Heart right ventricle (tissue), 16 donors: Measurements from ENCODE around the gene DDIAS. TPM values are rescaled to one million over a fixed set of nuclear protein-coding genes. Genes with fewer than 3 reads are reported as not detected.

ENCODE experiments used
- ATAC-seq, 8 donors: fragments of 200-7000 bp; cut with Tn5 transposase; one replicate each; pipeline ENCODE4 v1.9.1; 2020; ENCODE audit warnings: mild to moderate bottlenecking in 8 of 8, moderate library complexity in 8 of 8, moderate number of reproducible peaks in 1 of 8
- DNase-seq, 2 donors: peaks; one replicate each; pipeline ENCODE4 v3.0.0-alpha.2; 2020
- H3K27ac ChIP-seq, 10 donors: fragments of 200-600 bp; sonication (generic) in 2 of 10; one replicate each; pipeline versions ENCODE4 v1.5.0 to v1.8.0; 2020 to 2022; ENCODE audit warnings: mild to moderate bottlenecking in 3 of 10
- H3K27me3 ChIP-seq, 7 donors: fragments of 200-600 bp; one replicate each; pipeline ENCODE4 v1.8.0; 2021 to 2022; ENCODE audit warnings: mild to moderate bottlenecking in 2 of 7
- H3K36me3 ChIP-seq, 9 donors: fragments of 200-600 bp; sonication (generic) in 1 of 9; one replicate each; pipeline versions ENCODE4 v1.5.0 to v1.8.0; 2020 to 2022; ENCODE audit warnings: mild to moderate bottlenecking in 2 of 9
- H3K4me1 ChIP-seq, 9 donors: fragments of 200-600 bp; sonication (generic) in 1 of 9; one replicate each; pipeline versions ENCODE4 v1.5.0 to v1.8.0; 2020 to 2022; ENCODE audit warnings: mild to moderate bottlenecking in 4 of 9
- H3K4me3 ChIP-seq, 10 donors: fragments of 200-600 bp; sonication (generic) in 2 of 10; one replicate each; pipeline versions ENCODE4 v1.5.0 to v1.8.0; 2020 to 2022; ENCODE audit warnings: mild to moderate bottlenecking in 7 of 10, moderate library complexity in 2 of 10
- H3K9me3 ChIP-seq, 11 donors: fragments of 200-600 bp in 10 of 11; sonication (generic) in 2 of 11; one replicate each; pipeline versions ENCODE4 v1.5.0 to v1.8.0; 2013 to 2022; ENCODE audit warnings: mild to moderate bottlenecking in 2 of 11, control low read depth in 1 of 11, moderate library complexity in 1 of 11
- CTCF ChIP-seq, 9 donors: fragments of 200-600 bp; sonication (generic) in 2 of 9; IDR thresholded peaks; one replicate each; pipeline versions ENCODE4 v1.5.0 to v1.8.0; 2021 to 2022; ENCODE audit warnings: antibody characterized with exemption in 9 of 9, mild to moderate bottlenecking in 5 of 9, moderate library complexity in 1 of 9
- WGBS, 2 donors: extraction: QIAGEN DNeasy Blood & Tissue Kit; methylation state at CpG; one replicate each; pipeline ENCODE4 v1.1.7; 2013; ENCODE audit warnings: inconsistent platforms in 1 of 2; 5-methylcytosine and 5-hydroxymethylcytosine counted together
- intact Hi-C, 10 donors: fragments of 100-400 bp; cut with DNase I; formaldehyde crosslinking; loops; one replicate each; pipeline versions ENCODE4 v1.11.1 to v1.14.2; 2022
- polyA plus RNA-seq, 2 donors: library from polyadenylated mRNA; stranded (reverse); fragments of 200-250 nt; gene quantifications; one replicate each; pipeline ENCODE4 v1.2.3, GENCODE V29; 2013
- total RNA-seq, 10 donors: library from RNA; stranded (reverse); fragmentation: NEBNext Ultra II Directional in 3 of 10; extraction: Animal tissue kit (Norgen Biotek cat#: 25700) in 3 of 10; gene quantifications; one replicate each; pipeline versions ENCODE4 v1.2.1 to v1.2.4, GENCODE V29; 2021 to 2023
- donor health status: Arrhythmogenic right ventricular cardiomyopathy.
- donor health status: ischemic (EF 13 %, LVEDD 7.1; RV severe dilation, severe dysfunction).
- donor health status: healthy with polysubstance abuse.
- donor health status: DM: no; HTN: yes; CAD: no.
- donor health status: DM: no; HTN: no; CAD: no.
- donor health status: ischemic (EF 25% LVEDD 6.9; RV normal size, moderate dysfunction).
- donor health status: ischemic (EF 25% LVEDD 5.7; RV mildly dilated, moderate dysfunction).
- donor health status: healthy.
- donor health status: DM: yes; HTN: yes; CAD: no.
- donor health status: Ischemic cardiomyopathy.
- donor health status: ischemic (EF 35%, LVEDD 5.7; RV mildly dilated, moderate dysfunction).
- donor health status: nonischemic (EF 11% LVEDD 7.7; RV severe dilation, severe dysfunction).
- donor health status: DM: yes; HTN: yes; CAD: no.
- donor health status: PGD.
- donor health status: ischemic (EF 29% LVEDD 5.4; RV normal size, mild dysfunction).
- donor health status: nonischemic (EF 23%, LVEDD 6.1; RV moderate dilation, normal function).

DDIAS gene
- total and polyA plus RNA-seq, 12 donors = 0.13 to 2.4 (median 0.46) TPM

GRCh38 chr11:82900277-82901164 is 1.0 kb upstream of the DDIAS start, which contains the start of gene PRCP:
Gene PRCP, minus strand, starts transcription at chr11:82900430. Its CDS starts 28 bp downstream, at chr11:82900402.
- peak in 3 of 9 donors; percentile 8 to 18 (median 10) for TF ChIP-seq CTCF (IDR thresholded peaks at IDR 0.05)
- Histone ChIP-seq H3K36me3 (no peaks in the 10 kb centered on the region), H3K4me3 (peak within 1 kb of the TSS; percentile 56 to 85 (median 75)), H3K27ac (peak within 1 kb of the TSS; percentile 68 to 94 (median 85)), H3K4me1 (peaks cover 7 to 50% (median 25%) of the 10 kb centered on the region in 9 donors), H3K9me3 (no peaks in the 10 kb centered on the region), H3K27me3 (no peaks in the 10 kb centered on the region)
- DNase-seq = peak; percentile 93 to 94
- WGBS, 2 donors = 0 to 1% methylated on average over 40 of the region's 40 CpGs
- ATAC-seq = peak; percentile 93 to 98 (median 96)
- intact Hi-C loops = loop anchor here (1.0 to 10.0 kb wide), 18 partner anchors 33 to 924 kb away; partner anchors contain the start of genes RAB30 (in 6 of the 10), ANKRD42 (in 4 of the 10), PCF11 (in 4 of the 10) and CCDC90B (in 1 of the 10)

GRCh38 chr11:82901922-82902485 is 468 bp downstream of the DDIAS start:
- Histone ChIP-seq H3K27ac (no peak overlapping the region), H3K36me3 (no peaks in the 10 kb centered on the region), H3K9me3 (no peaks in the 10 kb centered on the region), H3K4me3 (peak overlapping the region in 9 of 10 donors; percentile 56 to 85 (median 75)), H3K4me1 (peaks cover 7 to 45% (median 25%) of the 10 kb centered on the region in 9 donors), H3K27me3 (no peaks in the 10 kb centered on the region)
- TF ChIP-seq CTCF (IDR thresholded peaks at IDR 0.05) = no peak
- ATAC-seq (no peak), DNase-seq (no peak)
- intact Hi-C loops = loop anchor here (1.0 to 10.0 kb wide), 18 partner anchors 35 to 923 kb away; partner anchors contain the start of genes RAB30 (in 6 of the 10), ANKRD42 (in 4 of the 10), PCF11 (in 4 of the 10) and CCDC90B (in 1 of the 10)
- WGBS, 2 donors = 3% methylated on average over 15 of the region's 15 CpGs

- Histone ChIP-seq H3K27me3 (no peaks in the 10 kb centered on the region), H3K27ac (no peak overlapping the region), H3K4me3 (no peak overlapping the region), H3K9me3 (no peaks in the 10 kb centered on the region), H3K4me1 (peaks cover 7 to 39% (median 25%) of the 10 kb centered on the region in 9 donors), H3K36me3 (no peaks in the 10 kb centered on the region)
- DNase-seq (no peak), ATAC-seq (no peak)
- 77 to 80% methylated on average over 3 of the region's 3 CpGs for WGBS, 2 donors
- intact Hi-C loops = loop anchor here (5.0 to 10.0 kb wide), 16 partner anchors 36 to 922 kb away; partner anchors contain the start of genes RAB30 (in 6 of the 10), PCF11 (in 4 of the 10), ANKRD42 (in 3 of the 10) and CCDC90B (in 1 of the 10)
- no peak for TF ChIP-seq CTCF (IDR thresholded peaks at IDR 0.05)
Observed at GRCh38 chr11:82902880-82903279, 1.3 kb downstream of the DDIAS start.
